Stimulated activated CD4-positive, alpha-beta T cell treated with anti-CD3 and anti-CD28 coated beads, Interleukin-4, amount 100 ng/mL, for 48 hours (primary cell): Measurements from ENCODE around the gene CDON.
"Not testable (repeated sequence)": the region's sequence is repeated elsewhere in the genome, so short reads cannot be mapped to it uniquely, and the experiment has no call there.

Experiments
- DNase-seq, 2 donors: peaks; one replicate each; pipeline ENCODE4 v3.0.0-alpha.2; 2020; ENCODE audit warnings: low read depth in 2 of 2

Gene CDON

DNA sequence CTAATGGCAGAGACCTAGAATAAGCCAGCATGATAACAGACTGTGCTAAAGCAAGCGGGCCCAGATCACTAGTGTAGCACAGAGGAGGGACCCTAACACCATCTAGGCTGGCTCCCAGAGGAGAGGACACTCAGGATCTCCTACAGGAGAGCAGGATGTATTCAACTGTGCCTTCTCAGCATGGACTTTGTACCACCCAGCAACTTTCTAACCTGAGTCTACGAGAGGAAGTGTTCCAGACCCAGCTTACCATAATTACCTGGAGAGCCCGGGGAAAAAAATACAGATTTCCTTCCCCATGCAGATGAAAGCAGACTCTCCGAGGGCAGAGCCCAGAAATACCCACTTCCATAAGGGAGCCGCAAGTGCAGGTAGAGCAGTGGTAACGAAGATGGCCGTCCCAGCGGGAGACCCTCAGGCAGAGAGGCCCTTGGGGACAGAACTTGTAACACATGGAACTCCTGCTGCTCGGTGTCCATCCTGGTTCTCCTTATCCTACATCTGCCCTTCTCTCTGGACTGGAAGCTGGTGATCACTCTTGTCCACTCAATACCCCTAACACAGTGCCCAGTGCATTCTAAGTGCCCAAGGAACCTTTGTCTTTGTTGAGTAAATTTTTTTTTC lies 138.2 kb downstream of the CDON start:
- DNase-seq: no peak

GRCh38 chr11:125923633-125924032 lies 139.0 kb downstream of the CDON start:
- DNase-seq: no peak

DNA sequence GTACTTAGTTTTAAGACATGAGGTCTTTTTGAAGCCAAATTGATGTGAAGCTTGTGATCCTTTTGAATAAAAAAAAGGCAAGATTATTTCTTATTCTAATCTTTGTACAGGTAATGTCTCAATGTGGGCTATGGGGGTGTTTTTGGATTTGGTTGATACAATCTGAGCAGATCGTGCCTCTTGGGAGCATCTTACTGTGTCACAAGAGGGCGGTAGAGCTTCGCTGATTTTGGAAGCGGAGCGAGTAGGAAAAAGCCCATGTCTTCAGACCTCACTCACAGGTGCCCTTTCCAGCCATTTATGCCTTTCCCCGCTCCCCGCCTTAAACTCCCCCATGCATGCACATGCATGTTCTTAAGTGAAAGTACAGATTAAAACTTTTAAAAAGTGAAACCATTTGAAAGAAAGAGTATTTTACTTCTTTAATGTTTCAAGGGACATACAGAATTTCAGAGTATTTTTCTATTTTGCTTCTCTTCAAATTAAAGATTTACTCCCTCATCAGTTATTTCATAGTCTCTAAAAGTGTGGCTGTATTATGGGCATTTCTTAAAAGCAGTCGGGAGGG lies 139.6 kb downstream of the CDON start:
- peak; percentile 40 for DNase-seq

GRCh38 chr11:125922156-125922555 lies 140.5 kb downstream of the CDON start:
- no peak for DNase-seq

DNA sequence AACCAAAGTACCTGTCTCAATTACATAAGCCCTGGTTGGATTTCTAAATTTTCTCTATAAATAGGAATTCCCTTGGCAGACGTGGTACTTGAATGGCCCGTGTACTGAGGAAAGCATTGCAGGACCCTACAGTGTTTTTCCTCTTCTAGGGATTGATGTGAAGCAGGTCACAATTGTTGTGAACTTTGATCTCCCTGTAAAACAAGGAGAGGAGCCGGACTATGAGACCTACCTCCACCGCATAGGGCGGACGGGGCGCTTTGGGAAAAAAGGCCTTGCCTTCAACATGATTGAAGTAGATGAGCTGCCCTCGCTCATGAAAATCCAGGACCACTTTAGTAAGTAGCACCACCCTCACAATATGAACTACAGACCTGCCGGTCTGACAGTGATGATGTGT lies 141.6 kb downstream of the CDON start:
- DNase-seq: no peak

GRCh38 chr11:125918140-125918840 lies 144.4 kb downstream of the CDON start:
- no peak for DNase-seq

DNA sequence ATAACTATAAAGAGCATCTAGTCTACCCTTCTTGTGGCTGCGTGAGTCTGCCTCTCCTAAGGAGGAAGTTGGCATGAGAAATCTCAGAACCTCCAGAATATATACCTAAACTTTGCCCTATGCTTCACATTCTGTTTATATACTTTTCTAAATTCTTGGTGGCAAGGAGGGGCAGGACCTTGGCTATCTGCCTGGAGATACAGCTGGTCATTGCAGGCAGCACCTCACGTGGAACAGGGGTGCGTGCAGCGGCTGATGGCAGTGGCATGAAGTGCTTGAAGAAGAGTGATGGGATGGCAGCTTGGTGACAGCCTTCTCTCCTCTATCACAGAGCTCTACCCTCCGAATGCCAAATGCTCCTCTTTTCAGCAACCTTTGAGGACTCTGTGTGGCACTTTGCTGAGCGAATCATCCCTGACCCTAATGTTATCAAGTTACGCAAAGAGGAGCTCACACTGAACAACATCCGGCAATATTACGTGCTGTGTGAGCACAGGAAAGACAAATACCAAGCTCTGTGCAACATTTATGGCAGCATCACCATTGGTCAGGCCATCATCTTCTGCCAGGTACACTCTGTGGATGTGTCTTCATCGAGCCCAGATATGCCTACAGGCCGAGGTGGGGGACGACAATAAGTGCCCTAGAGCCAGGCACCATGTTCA lies 145.9 kb downstream of the CDON start:
- DNase-seq: no peak

GRCh38 chr11:125914601-125915000 lies 148.1 kb downstream of the CDON start:
- DNase-seq: not testable (repeated sequence)

- DNase-seq: no peak
These were observed 152.3 kb downstream of the CDON start for GRCh38 chr11:125910226-125910849.
